Choroid plexus epithelial cell (primary cell): ENCODE measurements around the gene ARID4A.
"Not testable (repeated sequence)": the region's sequence is repeated elsewhere in the genome, so short reads cannot be mapped to it uniquely, and the experiment has no call there.

Experiments used
- DNase-seq: peaks from one replicate; pipeline ENCODE4 v3.0.0-alpha.2; 2010; ENCODE audit warnings: low read depth
- H3K4me3 ChIP-seq: 2 replicates; pipeline ENCODE4 v1.5.1; 2011; ENCODE audit warnings: low read depth, mild to moderate bottlenecking, control low read depth, low read length, moderate library complexity
- CTCF ChIP-seq: conservative IDR thresholded peaks from 2 replicates; pipeline ENCODE4 v1.5.1; 2011; ENCODE audit warnings: low read depth, mild to moderate bottlenecking, control low read depth, inconsistent platforms, low read length, moderate library complexity

Gene ARID4A

GRCh38 chr14:58298477-58299400, at the start of gene ARID4A:
Gene ARID4A (plus strand): TSS chr14:58298555. CDS start chr14:58299855, 1,300 bp downstream.
- TF ChIP-seq CTCF: no peak
- peak within 1 kb of the TSS; percentile 96 for H3K4me3 ChIP-seq
- DNase-seq: no peak

GRCh38 chr14:58249611-58250010, 48.7 kb upstream of the ARID4A start:
- no peak overlapping the region for H3K4me3 ChIP-seq
- DNase-seq: no peak
- TF ChIP-seq CTCF: no peak

GRCh38 chr14:58258156-58258555, 40.2 kb upstream of the ARID4A start:
- peak; percentile 24 for TF ChIP-seq CTCF
- no peak overlapping the region for H3K4me3 ChIP-seq
- peak; percentile 15 for DNase-seq

GRCh38 chr14:58262005-58262404, 36.4 kb upstream of the ARID4A start:
- not testable (repeated sequence) for DNase-seq, H3K4me3 ChIP-seq

GRCh38 chr14:58265401-58265800, 33.0 kb upstream of the ARID4A start:
- DNase-seq: no peak
- no peak for TF ChIP-seq CTCF
- no peak overlapping the region for H3K4me3 ChIP-seq

GRCh38 chr14:58270628-58271027, 27.7 kb upstream of the ARID4A start:
- no peak for DNase-seq
- TF ChIP-seq CTCF: no peak
- H3K4me3 ChIP-seq: no peak overlapping the region

- H3K4me3 ChIP-seq: no peak overlapping the region
- DNase-seq: peak; percentile 84
- peak; percentile 51 for TF ChIP-seq CTCF
Measured at GRCh38 chr14:58272588-58273372, 25.6 kb upstream of the ARID4A start.
